ENCODE data around the gene GABRA5. TPM values are rescaled to one million over a fixed set of nuclear protein-coding genes. Genes with fewer than 3 reads are reported as not detected.

Gene GABRA5
- total and polyA plus RNA-seq, 2 of the 4 experiments (the other 2 are of a cell fraction): 4.0 to 7.3 TPM

DNA sequence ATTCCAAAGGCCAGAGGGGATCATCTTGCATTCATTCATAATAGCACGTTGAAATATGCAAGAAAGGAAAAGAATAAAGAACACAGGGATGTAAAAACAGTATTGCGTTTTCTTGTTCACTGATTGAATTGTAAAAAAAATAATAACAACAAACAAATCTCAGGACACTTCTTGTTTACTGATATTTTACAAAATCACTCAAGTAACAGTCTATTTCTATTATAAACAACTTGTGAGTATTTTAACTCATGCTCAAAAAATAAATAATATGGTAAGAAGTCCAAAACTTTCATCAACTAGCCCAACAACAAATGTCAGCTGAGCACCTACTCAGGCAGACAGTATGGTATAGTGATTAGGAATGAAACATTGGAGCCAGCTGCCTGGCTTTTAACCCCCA, 101.9 kb downstream of the GABRA5 start:
- Histone ChIP-seq H3K4me3 (ENCODE audit: insufficient read depth, low read depth, low read length) (no peak overlapping the region), H3K4me2 (ENCODE audit: low read depth, low read length) (no peak overlapping the region), H3K36me3 (ENCODE audit: control insufficient read depth, insufficient read depth, low read length) (no peaks in the 10 kb centered on the region), H3K23ac (ENCODE audit: low read depth, low read length) (no peak overlapping the region), H2BK20ac (ENCODE audit: low read depth, low read length) (no peak overlapping the region), H3K27me3 (ENCODE audit: control insufficient read depth, insufficient read depth, low read length) (no peaks in the 10 kb centered on the region), H3K9me1 (ENCODE audit: insufficient read depth, low read length) (no peaks in the 10 kb centered on the region), H4K91ac (ENCODE audit: insufficient read depth, low read depth, low read length) (no peak overlapping the region), H3K79me1 (ENCODE audit: low read depth in 1 of 2, low read length in 2 of 2) (no peaks in the 10 kb centered on the region), H2AK9ac (replicated peaks; ENCODE audit: low read depth, low read length, poor library complexity) (no peak overlapping the region), H3K9ac (ENCODE audit: low read depth, low read length) (no peak overlapping the region), H2BK15ac (ENCODE audit: low read depth, low read length) (no peak overlapping the region), H2AK5ac (ENCODE audit: low read depth, low read length) (no peak overlapping the region), H2BK120ac (ENCODE audit: low read depth, low read length) (no peak overlapping the region), H4K5ac (ENCODE audit: low read depth, low read length) (no peak overlapping the region), H3K56ac (ENCODE audit: extremely low read depth, insufficient read depth, low read length) (no peak overlapping the region), H4K8ac (ENCODE audit: low read depth in 2 of 2, low read length in 2 of 2) (no peak overlapping the region), H2BK5ac (ENCODE audit: low read depth, low read length, poor library complexity, severe bottlenecking) (no peak overlapping the region), H3K18ac (ENCODE audit: low read depth, low read length) (no peak overlapping the region), H2AFZ (replicated peaks; ENCODE audit: low read length, poor library complexity) (no peak overlapping the region), H4K20me1 (ENCODE audit: insufficient read depth, low read length) (no peaks in the 10 kb centered on the region), H3K14ac (replicated peaks; ENCODE audit: low read depth, low read length) (no peak overlapping the region), H3K27ac (ENCODE audit: insufficient read depth, low read length) (no peak overlapping the region), H3K4ac (ENCODE audit: low read depth, low read length) (no peak overlapping the region), H3K9me3 (ENCODE audit: control insufficient read depth, insufficient read depth, low read length) (peaks cover 4% of the 10 kb centered on the region), H3K4me1 (ENCODE audit: control insufficient read depth, insufficient read depth, low read length) (no peaks in the 10 kb centered on the region)
- DNase-seq (no peak), ATAC-seq (ENCODE audit: low read depth) (no peak)
- WGBS, 2 experiments (ENCODE audit: extremely low coverage in 2 of 2, insufficient read length in 1 of 2): no CpG with 5 or more reads among the region's 2 CpGs
- intact Hi-C loops (cut with micrococcal nuclease) (no loop called here), dilution Hi-C loops (cut with HindIII; ENCODE audit: low sequenced_read_pairs, unreplicated experiment) (no loop called here), in situ Hi-C loops (cut with MboI; ENCODE audit: low sequenced_read_pairs) (no loop called here)
- ChIA-PET POLR2A (ENCODE audit: unreplicated experiment) (no interaction called here), CTCF (no interaction called here)
- no TSS peak for BruUV-seq (replicated peaks)
- TF ChIP-seq, protein P1, sequence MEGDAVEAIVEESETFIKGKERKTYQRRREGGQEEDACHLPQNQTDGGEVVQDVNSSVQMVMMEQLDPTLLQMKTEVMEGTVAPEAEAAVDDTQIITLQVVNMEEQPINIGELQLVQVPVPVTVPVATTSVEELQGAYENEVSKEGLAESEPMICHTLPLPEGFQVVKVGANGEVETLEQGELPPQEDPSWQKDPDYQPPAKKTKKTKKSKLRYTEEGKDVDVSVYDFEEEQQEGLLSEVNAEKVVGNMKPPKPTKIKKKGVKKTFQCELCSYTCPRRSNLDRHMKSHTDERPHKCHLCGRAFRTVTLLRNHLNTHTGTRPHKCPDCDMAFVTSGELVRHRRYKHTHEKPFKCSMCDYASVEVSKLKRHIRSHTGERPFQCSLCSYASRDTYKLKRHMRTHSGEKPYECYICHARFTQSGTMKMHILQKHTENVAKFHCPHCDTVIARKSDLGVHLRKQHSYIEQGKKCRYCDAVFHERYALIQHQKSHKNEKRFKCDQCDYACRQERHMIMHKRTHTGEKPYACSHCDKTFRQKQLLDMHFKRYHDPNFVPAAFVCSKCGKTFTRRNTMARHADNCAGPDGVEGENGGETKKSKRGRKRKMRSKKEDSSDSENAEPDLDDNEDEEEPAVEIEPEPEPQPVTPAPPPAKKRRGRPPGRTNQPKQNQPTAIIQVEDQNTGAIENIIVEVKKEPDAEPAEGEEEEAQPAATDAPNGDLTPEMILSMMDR (conservative IDR thresholded peaks at IDR 0.05; ENCODE audit: low read depth, low read length): no peak
- TF ChIP-seq MAFK (IDR thresholded peaks at IDR 0.05; ENCODE audit: low read depth, low read length) (no peak), RFX5 (IDR thresholded peaks at IDR 0.05; ENCODE audit: low read depth, low read length) (no peak), MXI1 (IDR thresholded peaks at IDR 0.05; ENCODE audit: borderline replicate concordance, low read depth, low read length) (no peak), RAD21 (IDR thresholded peaks at IDR 0.05; ENCODE audit: low read length) (no peak), CHD1 (IDR thresholded peaks at IDR 0.05; ENCODE audit: low read depth, low read length) (no peak), MAZ (IDR thresholded peaks at IDR 0.05; ENCODE audit: borderline replicate concordance, low read depth, low read length) (no peak), RCOR1 (IDR thresholded peaks at IDR 0.05; ENCODE audit: insufficient replicate concordance, low read length) (no peak), POLR2A (IDR thresholded peaks at IDR 0.05; ENCODE audit: low read depth, low read length) (no peak), NFE2L2 (IDR thresholded peaks at IDR 0.05; ENCODE audit: low read depth, low read length) (no peak), SMC3 (IDR thresholded peaks at IDR 0.05; ENCODE audit: low read depth, low read length) (no peak), CEBPB (IDR thresholded peaks at IDR 0.05; ENCODE audit: low read depth, low read length) (no peak), BHLHE40 (IDR thresholded peaks at IDR 0.05; ENCODE audit: low read depth, low read length) (no peak), FOS (IDR thresholded peaks at IDR 0.05; ENCODE audit: low read depth, low read length) (no peak)
- TF ChIP-seq, protein P2, sequence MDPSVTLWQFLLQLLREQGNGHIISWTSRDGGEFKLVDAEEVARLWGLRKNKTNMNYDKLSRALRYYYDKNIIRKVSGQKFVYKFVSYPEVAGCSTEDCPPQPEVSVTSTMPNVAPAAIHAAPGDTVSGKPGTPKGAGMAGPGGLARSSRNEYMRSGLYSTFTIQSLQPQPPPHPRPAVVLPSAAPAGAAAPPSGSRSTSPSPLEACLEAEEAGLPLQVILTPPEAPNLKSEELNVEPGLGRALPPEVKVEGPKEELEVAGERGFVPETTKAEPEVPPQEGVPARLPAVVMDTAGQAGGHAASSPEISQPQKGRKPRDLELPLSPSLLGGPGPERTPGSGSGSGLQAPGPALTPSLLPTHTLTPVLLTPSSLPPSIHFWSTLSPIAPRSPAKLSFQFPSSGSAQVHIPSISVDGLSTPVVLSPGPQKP (IDR thresholded peaks at IDR 0.05; ENCODE audit: borderline replicate concordance, low read depth, low read length): no peak

Measured in IMR-90 (cell line).